ENCODE data around the gene TLX3.

The TLX3 gene

DNA sequence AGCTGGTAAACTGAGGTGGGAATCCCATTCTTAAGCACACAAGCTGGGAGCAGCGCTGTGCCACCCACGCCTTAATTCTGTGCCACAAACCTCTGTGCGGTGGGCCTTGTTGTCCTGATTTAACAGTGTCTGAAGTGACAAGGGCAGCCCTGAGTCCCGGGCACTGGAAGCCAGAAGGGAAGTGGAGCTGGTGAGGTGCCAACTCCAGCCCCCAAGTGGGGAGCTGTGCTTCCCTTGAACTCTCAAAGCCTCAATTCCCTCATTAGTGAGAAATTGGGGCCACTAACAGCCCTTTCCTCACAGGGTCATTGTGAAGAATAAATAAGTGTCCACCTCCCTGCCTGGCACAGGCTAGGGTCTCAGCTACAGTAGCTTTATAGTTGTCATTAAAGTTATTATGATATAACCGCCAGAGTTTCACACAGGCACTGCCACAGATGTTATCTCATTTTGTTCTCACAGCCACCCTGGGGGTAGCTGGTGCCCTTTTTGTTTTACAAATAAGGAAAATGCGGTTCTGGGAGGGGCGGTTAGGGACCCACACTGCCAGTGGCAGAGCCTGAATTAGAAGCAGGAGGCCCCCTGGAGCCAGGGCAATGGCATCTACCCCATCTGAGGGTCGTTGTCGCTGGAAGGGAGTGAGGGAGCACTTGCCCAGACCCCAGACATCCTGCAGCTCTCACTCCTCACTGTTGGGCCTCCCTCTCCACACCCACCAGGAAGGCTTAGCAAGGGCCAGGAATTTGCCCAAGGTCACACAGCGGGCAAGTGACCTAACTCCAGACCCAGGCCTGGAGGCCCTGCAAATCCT is 2.1 kb upstream of the TLX3 start:
- no peak for DNase-seq

GRCh38 chr5:171307789-171308452 is 1.1 kb upstream of the TLX3 start:
- no peak for DNase-seq

- no peak for DNase-seq
These were observed 496 bp downstream of the TLX3 start for GRCh38 chr5:171309276-171310211.

DNA sequence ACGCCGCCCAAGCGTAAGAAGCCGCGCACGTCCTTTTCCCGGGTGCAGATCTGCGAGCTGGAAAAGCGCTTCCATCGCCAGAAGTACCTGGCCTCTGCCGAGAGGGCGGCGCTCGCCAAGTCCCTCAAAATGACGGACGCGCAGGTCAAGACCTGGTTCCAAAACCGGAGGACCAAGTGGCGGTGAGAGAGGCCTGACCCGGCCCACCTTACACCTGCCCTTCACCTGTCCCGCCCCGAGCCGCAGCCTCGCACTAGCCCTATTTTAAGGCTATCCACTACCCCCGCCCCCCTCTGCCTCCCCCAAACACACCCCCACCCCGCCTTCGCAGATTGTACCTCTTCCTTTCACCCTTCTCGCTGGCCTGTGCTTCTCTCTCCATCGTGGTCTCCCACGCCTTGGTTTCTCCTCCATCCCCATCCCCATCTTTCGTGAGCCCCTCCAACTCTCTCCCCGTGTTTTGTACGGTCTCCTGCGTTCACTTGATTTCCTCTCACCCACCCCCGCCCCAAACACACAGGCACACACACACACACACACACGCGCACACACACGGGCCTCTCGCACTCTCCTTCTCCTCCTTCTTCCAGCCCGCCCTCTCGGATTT is 1.3 kb downstream of the TLX3 start:
- DNase-seq, result no peak

DNA sequence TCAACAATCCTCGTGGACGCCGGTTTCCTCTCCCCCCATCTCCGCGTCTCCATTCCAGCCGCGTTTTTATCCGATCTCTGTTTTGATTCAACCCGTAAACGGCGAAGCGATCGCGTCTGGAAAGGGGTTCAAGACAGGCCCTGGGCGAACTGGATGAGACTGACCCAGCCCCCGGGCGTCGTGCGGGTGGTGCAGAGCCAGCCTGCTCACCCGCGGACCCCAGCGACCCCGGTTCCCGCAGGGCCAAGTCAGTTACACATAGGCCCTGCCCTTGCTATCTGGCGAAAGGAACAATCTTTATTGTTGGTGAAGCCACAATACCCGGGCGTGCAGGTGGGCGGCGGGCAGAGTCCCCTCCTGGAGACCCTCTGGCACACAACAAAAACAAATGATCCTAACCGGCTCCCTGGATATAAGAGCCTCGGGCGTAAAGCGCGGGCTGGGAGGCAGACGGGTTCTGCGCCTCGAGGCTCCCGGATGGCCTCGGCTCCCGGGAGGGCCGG is 1.8 kb downstream of the TLX3 start:
- DNase-seq, result no peak

- DNase-seq, result no peak
These were observed 2.5 kb downstream of the TLX3 start for GRCh38 chr5:171311322-171312077.

- no peak for DNase-seq
These were observed 3.3 kb downstream of the TLX3 start for GRCh38 chr5:171312129-171312974.

DNA sequence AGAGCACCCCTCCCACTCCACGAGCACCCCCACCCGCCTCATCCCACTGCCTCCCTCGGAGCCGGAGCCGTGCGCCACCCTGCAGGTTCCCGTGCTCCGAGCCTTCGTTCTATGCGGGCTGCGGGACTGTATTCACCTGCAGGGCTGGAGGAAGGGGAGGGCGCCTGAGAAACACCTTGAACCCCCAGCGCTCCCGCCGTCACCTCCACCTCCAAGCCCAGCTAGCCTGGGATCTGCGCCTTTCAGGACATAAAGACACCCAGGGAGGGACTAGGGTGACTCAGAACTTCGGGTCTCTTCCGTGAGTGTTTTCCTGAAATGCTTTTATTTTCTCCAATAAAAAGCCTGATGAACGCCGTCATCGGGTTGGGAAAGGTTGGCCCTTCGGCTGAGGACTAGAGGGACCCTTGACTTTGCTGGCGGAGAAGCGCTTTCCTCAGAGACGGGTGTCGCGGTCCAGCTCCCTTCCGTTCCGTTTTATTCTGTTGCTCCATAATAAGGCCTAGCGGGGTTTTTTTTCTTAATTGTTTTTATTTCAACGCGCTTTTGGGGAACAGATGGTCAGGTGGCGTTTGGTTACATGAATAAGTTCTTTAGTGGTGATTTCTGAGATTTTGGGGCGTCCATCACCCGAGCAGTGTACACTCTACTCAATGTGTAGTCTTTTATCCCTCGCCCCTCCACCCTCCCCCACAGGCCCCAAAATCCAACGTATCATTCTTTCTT is 4.6 kb downstream of the TLX3 start:
- DNase-seq, result no peak

DNA sequence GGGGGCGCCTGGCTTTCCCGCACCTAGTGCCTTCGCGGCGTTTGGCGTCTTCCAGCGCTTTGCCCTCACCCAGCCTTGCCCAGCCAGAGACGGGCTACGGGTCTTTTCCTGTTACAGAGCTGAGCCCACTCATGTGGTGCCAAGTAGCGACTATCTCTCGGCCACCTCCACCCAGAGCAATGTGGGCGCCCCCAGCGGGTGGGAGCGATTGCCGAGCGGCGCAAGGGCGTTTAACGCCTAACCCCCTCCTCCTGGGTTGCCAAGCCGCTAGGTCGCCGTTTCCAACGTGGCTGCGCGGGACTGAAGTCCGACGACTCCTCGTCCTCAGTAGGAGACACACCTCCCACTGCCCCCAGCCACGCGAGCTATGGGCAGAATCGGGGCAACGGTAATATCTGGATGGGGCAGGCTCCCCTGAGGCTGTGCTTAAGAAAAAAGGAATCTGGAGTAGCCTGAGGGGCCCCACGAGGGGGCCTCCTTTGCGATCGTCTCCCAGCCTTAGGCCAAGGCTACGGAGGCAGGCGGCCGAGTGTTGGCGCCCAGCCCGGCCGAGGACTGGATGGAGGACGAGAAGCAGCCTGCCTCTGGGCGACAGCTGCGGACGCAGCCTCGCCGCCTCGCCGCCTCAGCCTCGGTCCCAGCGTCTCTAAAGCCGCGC is 5.8 kb downstream of the TLX3 start:
- no peak for DNase-seq

GRCh38 chr5:171315386-171315891 is 6.4 kb downstream of the TLX3 start:
- DNase-seq, result no peak

GRCh38 chr5:171315925-171316257 is 6.8 kb downstream of the TLX3 start:
- no peak for DNase-seq

GRCh38 chr5:171316258-171317121 is 7.4 kb downstream of the TLX3 start:
- DNase-seq, result no peak

GRCh38 chr5:171317230-171317629 is 8.2 kb downstream of the TLX3 start:
- DNase-seq, result no peak

DNA sequence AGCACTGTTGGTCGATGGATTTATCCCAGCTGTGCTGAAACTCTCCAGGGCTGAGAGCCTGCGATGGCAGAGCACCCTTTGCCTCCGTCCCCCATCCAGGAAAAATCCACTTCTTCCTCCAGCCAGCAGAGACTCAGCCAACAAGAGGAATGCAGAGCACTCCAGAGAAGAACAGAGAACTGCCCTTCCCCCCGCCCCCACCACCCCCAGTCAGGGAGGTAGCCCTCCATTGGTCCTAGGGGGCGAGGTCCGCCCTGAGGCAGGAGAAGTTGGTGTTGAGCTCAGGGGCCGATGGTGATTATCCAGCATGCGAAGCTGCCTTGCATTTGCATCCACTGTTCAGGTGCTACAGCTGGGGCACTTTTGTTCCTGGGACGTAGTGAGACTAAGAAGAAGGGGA is 9.0 kb downstream of the TLX3 start:
- no peak for DNase-seq

DNA sequence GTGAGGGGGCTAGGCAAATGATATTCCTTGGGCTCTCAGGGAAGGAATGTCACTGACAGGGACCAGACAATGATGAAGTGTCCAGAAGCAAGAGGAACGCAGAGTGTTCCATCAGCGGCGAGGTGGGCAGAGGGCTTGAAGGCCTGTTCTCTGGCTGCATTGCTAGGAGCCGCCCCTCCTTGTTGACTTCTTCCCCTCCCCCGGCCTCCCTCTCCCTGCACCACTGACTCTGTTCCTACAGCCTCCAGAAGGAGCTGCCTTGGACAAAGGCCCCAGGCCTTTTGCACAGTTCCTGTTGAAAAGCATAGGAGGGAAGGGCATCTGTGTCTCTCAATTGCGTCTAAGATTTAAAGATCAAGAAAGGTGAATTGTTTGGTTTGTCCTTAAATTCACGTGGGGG is 12.4 kb downstream of the TLX3 start:
- no peak for DNase-seq

- no peak for DNase-seq
These were observed 13.5 kb downstream of the TLX3 start for GRCh38 chr5:171322527-171322926.

DNA sequence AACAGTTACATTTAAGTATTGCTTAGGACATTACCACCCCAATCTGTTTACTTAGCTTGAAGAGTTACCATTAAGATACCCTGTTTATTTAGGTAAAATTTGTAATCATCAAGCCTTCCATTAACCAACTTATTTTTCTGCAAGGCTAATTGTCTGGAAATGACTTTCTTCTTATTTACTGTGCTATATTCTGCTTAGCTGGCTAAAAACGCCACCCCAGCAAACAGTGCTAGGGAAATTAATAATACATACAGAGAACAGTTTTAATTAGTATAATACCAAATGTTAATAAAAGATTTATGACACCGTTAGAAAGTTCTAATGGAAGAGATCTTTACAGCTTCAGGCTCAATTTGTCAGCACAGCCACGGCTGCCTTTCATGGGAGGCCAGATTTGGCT is 14.0 kb downstream of the TLX3 start:
- no peak for DNase-seq

GRCh38 chr5:171323806-171324632 is 15.0 kb downstream of the TLX3 start:
- DNase-seq, result peak; percentile 51

Data from suppressor macrophage treated with lipopolysaccharide for 4 hours (primary cell).